Endothelial cell of umbilical vein (primary cell): ENCODE data around the gene NRG3.

Experiments used
- CTCF ChIP-seq, 2 donors: IDR thresholded peaks; 1 replicate in 1 of 2; 2 replicates in 1 of 2; pipeline ENCODE4 v1.5.1; 2011; ENCODE audit warnings: low read length in 2 of 2, mild to moderate bottlenecking in 2 of 2, moderate library complexity in 2 of 2, control low read depth in 1 of 2, inconsistent platforms in 1 of 2, low read depth in 1 of 2; ENCODE audit not compliant: insufficient read depth in 1 of 2; ENCODE audit errors: extremely low read depth in 1 of 2
- EZH2 ChIP-seq: IDR thresholded peaks from 2 replicates; pipeline ENCODE4 v1.6.1; 2012; ENCODE audit warnings: borderline replicate concordance, low read depth, mild to moderate bottlenecking, moderate library complexity, low read length, inconsistent platforms; ENCODE audit not compliant: severe bottlenecking
- FOS ChIP-seq: IDR thresholded peaks from 2 replicates; pipeline ENCODE4 v1.6.1; 2011; ENCODE audit warnings: mild to moderate bottlenecking, low read length, moderate library complexity, borderline replicate concordance; ENCODE audit not compliant: insufficient read depth
- MAX ChIP-seq: IDR thresholded peaks from 2 replicates; pipeline ENCODE4 v1.6.1; 2011; ENCODE audit not compliant: insufficient read depth, insufficient read length
- MYC ChIP-seq: IDR thresholded peaks from one replicate; pipeline ENCODE4 v1.6.1; 2011; ENCODE audit warnings: mild to moderate bottlenecking, low read depth, low read length

DNA sequence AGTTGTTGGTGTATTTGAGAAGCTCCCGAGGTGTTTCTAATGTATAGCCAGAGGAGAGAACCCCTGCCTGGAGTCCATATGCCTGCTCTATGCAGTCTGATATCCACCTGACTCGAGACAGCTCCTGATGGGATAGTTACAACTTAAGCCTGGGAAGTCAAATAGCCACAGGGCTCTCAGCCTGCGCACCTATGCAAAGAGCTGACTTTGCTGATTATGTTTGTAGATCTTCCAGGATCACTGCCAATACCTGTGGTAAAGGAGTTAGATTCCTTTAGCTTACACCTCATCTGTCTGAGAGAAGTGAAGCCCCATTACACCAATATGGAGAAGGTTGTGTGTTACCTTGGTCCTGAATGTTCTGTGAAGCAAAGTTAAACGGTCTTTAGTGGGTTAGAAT is 1063.3 kb downstream of the NRG3 start:
- no peak for TF ChIP-seq MYC
- TF ChIP-seq EZH2: no peak
- TF ChIP-seq CTCF (IDR thresholded peaks at IDR 0.05; ENCODE audit: extremely low read depth in 1 of 2, insufficient read depth in 1 of 2, low read depth in 1 of 2, low read length in 2 of 2): no peak
- TF ChIP-seq FOS: no peak
- no peak for TF ChIP-seq MAX
